ENCODE measurements around the gene LAMC1.

The LAMC1 gene

DNA sequence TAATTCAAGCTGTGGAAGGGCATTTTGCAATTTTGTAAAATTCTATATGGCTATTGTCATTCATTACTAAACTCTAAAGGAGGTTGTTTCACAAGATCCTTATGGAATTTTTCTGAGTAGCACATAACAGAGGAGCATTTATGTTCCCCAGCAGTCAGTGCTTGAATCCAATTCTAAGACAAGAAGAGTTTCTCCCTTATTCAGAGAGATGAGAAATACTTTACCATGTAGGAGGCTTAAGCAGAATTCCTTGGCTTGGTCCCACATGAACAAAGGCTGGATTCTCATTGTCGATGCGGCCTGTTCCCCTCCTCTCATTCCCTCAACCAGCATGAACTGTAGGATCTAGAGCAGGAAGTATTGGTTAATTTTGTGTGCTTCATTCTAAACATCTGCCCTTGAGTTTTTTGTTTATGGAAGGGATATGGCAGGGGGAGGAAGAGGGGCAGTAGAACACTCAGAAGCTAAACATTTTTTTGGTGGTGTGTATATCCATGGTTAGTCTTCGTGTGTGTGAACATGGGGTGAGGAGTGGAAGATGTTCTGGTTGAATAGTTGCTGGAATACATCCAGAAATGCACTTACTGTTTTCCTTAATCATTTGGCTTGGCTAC, 74.3 kb downstream of the LAMC1 start:
- Histone ChIP-seq H3K9ac (ENCODE audit: low read length) (no peak overlapping the region), H3K79me1 (ENCODE audit: low read length) (peaks cover 7% of the 10 kb centered on the region), H4K12ac (ENCODE audit: low read depth, low read length) (no peak overlapping the region), H3K27me3 (ENCODE audit: insufficient read depth, low read length) (no peaks in the 10 kb centered on the region), H2BK120ac (ENCODE audit: insufficient read depth, low read length, poor library complexity) (no peak overlapping the region), H3K27ac (ENCODE audit: low read depth, low read length) (no peak overlapping the region), H3K14ac (ENCODE audit: low read length) (no peak overlapping the region), H3K79me2 (ENCODE audit: control insufficient read depth, insufficient read depth, low read length, poor library complexity) (peaks cover 2% of the 10 kb centered on the region), H3K4me3 (ENCODE audit: low read depth, low read length) (no peak overlapping the region), H2BK5ac (ENCODE audit: low read depth, low read length, poor library complexity) (no peak overlapping the region), H3K4me2 (ENCODE audit: low read length) (no peak overlapping the region), H2AFZ (ENCODE audit: insufficient read depth, low read length, poor library complexity) (no peak overlapping the region), H3K36me3 (ENCODE audit: control insufficient read depth in 1 of 2, insufficient read depth in 2 of 2, low read length in 2 of 2) (no peaks in the 10 kb centered on the region), H2BK12ac (ENCODE audit: low read length) (no peak overlapping the region), H3K4ac (ENCODE audit: low read depth, low read length) (no peak overlapping the region), H3K4me1 (ENCODE audit: control insufficient read depth in 1 of 2, insufficient read depth in 2 of 2, low read length in 2 of 2) (peaks cover 12 to 27% of the 10 kb centered on the region in 2 experiments), H4K8ac (ENCODE audit: low read depth, low read length) (no peak overlapping the region), H2AK5ac (ENCODE audit: low read length) (no peak overlapping the region), H3K18ac (ENCODE audit: low read length) (no peak overlapping the region), H4K91ac (ENCODE audit: low read depth, low read length) (no peak overlapping the region), H3K23ac (ENCODE audit: low read length) (no peak overlapping the region), H3K9me3 (ENCODE audit: insufficient read depth, low read depth, low read length) (no peaks in the 10 kb centered on the region)
- DNase-seq = peak; percentile 29 to 81
- no CpG with 5 or more reads among the region's 3 CpGs for WGBS (ENCODE audit: extremely low coverage, insufficient coverage, insufficient read length)

DNA sequence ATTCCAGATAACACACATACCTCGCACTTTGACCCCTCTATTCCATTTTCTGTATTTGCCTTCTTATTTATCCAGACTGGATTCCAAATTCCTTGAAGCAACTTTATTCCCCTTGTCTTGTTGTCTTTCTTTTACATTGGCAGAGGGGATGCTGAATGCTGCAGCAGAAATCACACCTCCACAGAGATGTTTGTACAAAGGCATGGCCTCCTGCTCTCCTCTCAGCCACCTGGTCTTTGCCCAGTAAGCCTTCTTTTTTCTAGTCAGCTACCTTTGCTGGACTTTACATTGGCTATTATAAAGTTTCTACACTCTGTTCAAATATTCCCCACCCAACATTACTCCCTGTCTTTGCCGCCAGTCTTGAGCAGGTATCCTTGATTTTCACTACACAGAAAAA, 75.1 kb downstream of the LAMC1 start:
- Histone ChIP-seq H3K27me3 (ENCODE audit: insufficient read depth, low read length) (no peaks in the 10 kb centered on the region), H3K4ac (ENCODE audit: low read depth, low read length) (no peak overlapping the region), H3K27ac (ENCODE audit: low read depth, low read length) (no peak overlapping the region), H3K4me1 (ENCODE audit: control insufficient read depth in 1 of 2, insufficient read depth in 2 of 2, low read length in 2 of 2) (peaks cover 13 to 23% of the 10 kb centered on the region in 2 experiments), H2AK5ac (ENCODE audit: low read length) (no peak overlapping the region), H3K18ac (ENCODE audit: low read length) (no peak overlapping the region), H4K91ac (ENCODE audit: low read depth, low read length) (no peak overlapping the region), H3K4me3 (ENCODE audit: low read depth, low read length) (no peak overlapping the region), H2AFZ (ENCODE audit: insufficient read depth, low read length, poor library complexity) (no peak overlapping the region), H3K4me2 (ENCODE audit: low read length) (no peak overlapping the region), H2BK5ac (ENCODE audit: low read depth, low read length, poor library complexity) (no peak overlapping the region), H3K36me3 (ENCODE audit: control insufficient read depth in 1 of 2, insufficient read depth in 2 of 2, low read length in 2 of 2) (peaks cover 1 to 2% of the 10 kb centered on the region in 2 experiments), H2BK120ac (ENCODE audit: insufficient read depth, low read length, poor library complexity) (no peak overlapping the region), H2BK12ac (ENCODE audit: low read length) (no peak overlapping the region), H3K23ac (ENCODE audit: low read length) (no peak overlapping the region), H4K8ac (ENCODE audit: low read depth, low read length) (no peak overlapping the region), H3K9me3 (ENCODE audit: insufficient read depth, low read depth, low read length) (no peaks in the 10 kb centered on the region), H4K12ac (ENCODE audit: low read depth, low read length) (no peak overlapping the region), H3K14ac (ENCODE audit: low read length) (no peak overlapping the region), H3K79me2 (ENCODE audit: control insufficient read depth, insufficient read depth, low read length, poor library complexity) (peaks cover 2% of the 10 kb centered on the region), H3K79me1 (ENCODE audit: low read length) (peaks cover 7% of the 10 kb centered on the region), H3K9ac (ENCODE audit: low read length) (no peak overlapping the region)
- WGBS (ENCODE audit: extremely low coverage, insufficient coverage, insufficient read length) = no CpG with 5 or more reads among the region's 2 CpGs
- no peak for DNase-seq

DNA sequence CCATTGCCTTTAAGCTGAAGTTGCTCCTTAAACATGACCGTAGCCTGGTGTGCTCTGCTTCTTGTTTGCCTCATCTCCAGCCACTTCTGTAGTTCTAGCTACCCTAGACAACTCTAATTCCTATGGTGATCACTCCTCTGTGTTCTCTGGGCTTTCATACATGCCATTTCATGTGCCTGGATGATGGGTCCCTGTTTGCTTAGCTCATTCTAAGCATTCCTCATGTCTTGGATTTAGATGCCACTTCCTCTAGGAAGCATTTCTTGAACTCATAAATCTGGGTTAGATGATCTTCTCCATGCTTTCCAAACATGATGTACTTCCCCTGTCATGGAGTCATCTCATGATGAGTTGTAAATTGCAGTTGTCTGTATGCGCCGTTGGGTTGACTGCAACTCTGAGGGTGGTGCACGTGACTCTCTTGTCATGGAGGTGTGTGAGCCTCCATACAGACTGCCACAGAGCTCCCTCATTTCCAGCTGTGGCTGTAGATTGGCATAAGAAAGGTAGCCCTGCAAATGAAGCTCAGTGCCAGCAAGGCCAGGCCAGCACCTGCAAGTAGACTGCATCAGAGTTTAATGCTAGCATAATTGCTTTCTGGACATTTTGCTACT, 77.2 kb downstream of the LAMC1 start:
- DNase-seq = peak; percentile 17 to 55
- peaks cover 3 to 7% of the 10 kb centered on the region in 2 experiments for H3K36me3 ChIP-seq (ENCODE audit: control insufficient read depth in 1 of 2, insufficient read depth in 2 of 2, low read length in 2 of 2)
- peak overlapping the region; percentile 28 for H4K91ac ChIP-seq (ENCODE audit: low read depth, low read length)
- H2AFZ ChIP-seq (ENCODE audit: insufficient read depth, low read length, poor library complexity) = no peak overlapping the region
- H3K4me3 ChIP-seq (ENCODE audit: low read depth, low read length) = no peak overlapping the region
- no peak overlapping the region for H3K9ac ChIP-seq (ENCODE audit: low read length)
- H2BK12ac ChIP-seq (ENCODE audit: low read length) = no peak overlapping the region
- H3K14ac ChIP-seq (ENCODE audit: low read length) = peak overlapping the region; percentile 14
- H3K18ac ChIP-seq (ENCODE audit: low read length) = peak overlapping the region; percentile 91
- peak overlapping the region; percentile 42 for H3K27ac ChIP-seq (ENCODE audit: low read depth, low read length)
- peak overlapping the region; percentile 80 for H3K4ac ChIP-seq (ENCODE audit: low read depth, low read length)
- no peaks in the 10 kb centered on the region for H3K9me3 ChIP-seq (ENCODE audit: insufficient read depth, low read depth, low read length)
- H3K23ac ChIP-seq (ENCODE audit: low read length) = peak overlapping the region; percentile 22
- no peak overlapping the region for H4K8ac ChIP-seq (ENCODE audit: low read depth, low read length)
- WGBS (ENCODE audit: extremely low coverage, insufficient coverage, insufficient read length) = no CpG with 5 or more reads among the region's 4 CpGs
- H2AK5ac ChIP-seq (ENCODE audit: low read length) = peak overlapping the region; percentile 62
- H3K4me1 ChIP-seq (ENCODE audit: control insufficient read depth in 1 of 2, insufficient read depth in 2 of 2, low read length in 2 of 2) = peaks cover 10 to 16% of the 10 kb centered on the region in 2 experiments
- H3K79me2 ChIP-seq (ENCODE audit: control insufficient read depth, insufficient read depth, low read length, poor library complexity) = peaks cover 2% of the 10 kb centered on the region
- peak overlapping the region; percentile 15 for H3K4me2 ChIP-seq (ENCODE audit: low read length)
- no peaks in the 10 kb centered on the region for H3K27me3 ChIP-seq (ENCODE audit: insufficient read depth, low read length)
- no peak overlapping the region for H2BK5ac ChIP-seq (ENCODE audit: low read depth, low read length, poor library complexity)
- no peak overlapping the region for H4K12ac ChIP-seq (ENCODE audit: low read depth, low read length)
- H3K79me1 ChIP-seq (ENCODE audit: low read length) = peaks cover 7% of the 10 kb centered on the region
- no peak overlapping the region for H2BK120ac ChIP-seq (ENCODE audit: insufficient read depth, low read length, poor library complexity)

DNA sequence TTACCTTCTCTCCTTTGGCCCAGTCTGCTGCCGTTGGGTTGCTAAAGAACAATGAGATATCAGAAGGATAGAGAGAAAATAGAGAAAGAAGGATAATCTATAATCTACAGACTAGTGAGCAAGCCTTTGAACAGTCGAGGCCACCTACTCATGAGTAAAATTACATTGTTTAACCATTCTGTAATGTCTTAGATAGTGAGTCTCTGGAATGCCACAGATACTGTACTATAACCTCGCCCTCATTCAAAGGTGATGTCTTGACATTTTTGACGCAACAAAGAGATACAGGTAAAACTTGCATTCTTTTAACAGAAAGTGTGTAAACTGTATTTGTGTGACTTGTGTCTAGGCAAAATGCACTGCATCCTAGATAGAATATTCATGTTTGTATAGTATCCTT, 77.9 kb downstream of the LAMC1 start:
- H2AFZ ChIP-seq (ENCODE audit: insufficient read depth, low read length, poor library complexity) = no peak overlapping the region
- H3K18ac ChIP-seq (ENCODE audit: low read length) = no peak overlapping the region
- no peak overlapping the region for H2BK120ac ChIP-seq (ENCODE audit: insufficient read depth, low read length, poor library complexity)
- peak overlapping the region; percentile 42 for H3K27ac ChIP-seq (ENCODE audit: low read depth, low read length)
- DNase-seq = peak; percentile 61 to 93
- peaks cover 10 to 16% of the 10 kb centered on the region in 2 experiments for H3K4me1 ChIP-seq (ENCODE audit: control insufficient read depth in 1 of 2, insufficient read depth in 2 of 2, low read length in 2 of 2)
- WGBS (ENCODE audit: extremely low coverage, insufficient coverage, insufficient read length) = no CpG with 5 or more reads among the region's 4 CpGs
- no peaks in the 10 kb centered on the region for H3K27me3 ChIP-seq (ENCODE audit: insufficient read depth, low read length)
- no peak overlapping the region for H2BK5ac ChIP-seq (ENCODE audit: low read depth, low read length, poor library complexity)
- peaks cover 3 to 7% of the 10 kb centered on the region in 2 experiments for H3K36me3 ChIP-seq (ENCODE audit: control insufficient read depth in 1 of 2, insufficient read depth in 2 of 2, low read length in 2 of 2)
- no peak overlapping the region for H4K12ac ChIP-seq (ENCODE audit: low read depth, low read length)
- no peak overlapping the region for H3K4me3 ChIP-seq (ENCODE audit: low read depth, low read length)
- H3K4ac ChIP-seq (ENCODE audit: low read depth, low read length) = no peak overlapping the region
- no peaks in the 10 kb centered on the region for H3K9me3 ChIP-seq (ENCODE audit: insufficient read depth, low read depth, low read length)
- peak overlapping the region; percentile 14 for H3K14ac ChIP-seq (ENCODE audit: low read length)
- H2AK5ac ChIP-seq (ENCODE audit: low read length) = no peak overlapping the region
- H3K23ac ChIP-seq (ENCODE audit: low read length) = peak overlapping the region; percentile 22
- no peak overlapping the region for H4K8ac ChIP-seq (ENCODE audit: low read depth, low read length)
- H3K79me2 ChIP-seq (ENCODE audit: control insufficient read depth, insufficient read depth, low read length, poor library complexity) = peaks cover 2% of the 10 kb centered on the region
- peak overlapping the region; percentile 28 for H4K91ac ChIP-seq (ENCODE audit: low read depth, low read length)
- H3K9ac ChIP-seq (ENCODE audit: low read length) = no peak overlapping the region
- H3K79me1 ChIP-seq (ENCODE audit: low read length) = peaks cover 7% of the 10 kb centered on the region
- no peak overlapping the region for H2BK12ac ChIP-seq (ENCODE audit: low read length)
- H3K4me2 ChIP-seq (ENCODE audit: low read length) = peak overlapping the region; percentile 15
